Measurements from ENCODE around the gene TREH. TPM values are rescaled to one million over a fixed set of nuclear protein-coding genes. Genes with fewer than 3 reads are reported as not detected.
A peak's percentile ranks its signal among the peaks of the same experiment; 100 is the strongest.

The TREH gene
- polyA plus RNA-seq, 3 donors: not detected

GRCh38 chr11:118622376-118623268 is 56.8 kb downstream of the TREH start:
- DNase-seq: no peak
- H3K4me1 ChIP-seq (ENCODE audit: control insufficient read depth in 1 of 2, insufficient read depth in 2 of 2, low read length in 2 of 2): peaks cover 14 to 20% of the 10 kb centered on the region in 2 donors
- intact Hi-C loops (cut with micrococcal nuclease): no loop called here
- no peak overlapping the region for H3K27ac ChIP-seq (ENCODE audit: low read depth in 1 of 2, low read length in 2 of 2)
- H3K4me3 ChIP-seq (replicated peaks in 1 of 3; ENCODE audit: low read depth in 2 of 3, low read length in 3 of 3): no peak overlapping the region
- H3K4me3 Mint-ChIP-seq: no peak overlapping the region
- peaks cover 18 to 31% (median 24%) of the 10 kb centered on the region in 3 donors for H3K27me3 Mint-ChIP-seq (ENCODE audit: low read depth in 3 of 3)
- H3K27me3 ChIP-seq (ENCODE audit: control insufficient read depth in 2 of 2, insufficient read depth in 2 of 2, low read length in 2 of 2): peaks cover 5 to 14% of the 10 kb centered on the region in 2 donors
- no peak overlapping the region for H2AFZ ChIP-seq (ENCODE audit: insufficient read depth, low read depth, low read length, poor library complexity, severe bottlenecking)
- H3K36me3 ChIP-seq (replicated peaks in 1 of 2; ENCODE audit: control insufficient read depth in 1 of 2, insufficient read depth in 2 of 2, low read length in 2 of 2): no peaks in the 10 kb centered on the region
- TF ChIP-seq CTCF (IDR thresholded peaks at IDR 0.05): no peak
- peaks cover 24% of the 10 kb centered on the region for H3K4me1 Mint-ChIP-seq
- 87% methylated on average over 6 of the region's 9 CpGs for WGBS (ENCODE audit: insufficient coverage)
- no peak overlapping the region for H3K4me2 ChIP-seq (replicated peaks; ENCODE audit: extremely low read depth, low read length, poor library complexity, severe bottlenecking)
- no peaks in the 10 kb centered on the region for H3K36me3 Mint-ChIP-seq
- no peak overlapping the region for H3K9ac ChIP-seq (ENCODE audit: insufficient read depth, low read length, poor library complexity, severe bottlenecking)
- H4K20me1 ChIP-seq (ENCODE audit: insufficient read depth, low read length): no peaks in the 10 kb centered on the region
- peak overlapping the region in 1 of 7 donors; percentile 3 for H3K27ac Mint-ChIP-seq
- H3K9me3 Mint-ChIP-seq: peaks cover 0 to 4% (median 0%) of the 10 kb centered on the region in 7 donors
- no peaks in the 10 kb centered on the region for H3K79me2 ChIP-seq (ENCODE audit: insufficient read depth, low read length)
- H3K9me3 ChIP-seq (replicated peaks in 1 of 2; ENCODE audit: control insufficient read depth in 1 of 2, insufficient read depth in 1 of 2, low read length in 2 of 2): no peaks in the 10 kb centered on the region

- peaks cover 0 to 4% (median 0%) of the 10 kb centered on the region in 7 donors for H3K9me3 Mint-ChIP-seq
- Histone ChIP-seq H3K79me2 (ENCODE audit: insufficient read depth, low read length) (no peaks in the 10 kb centered on the region), H3K4me1 (ENCODE audit: control insufficient read depth in 1 of 2, insufficient read depth in 2 of 2, low read length in 2 of 2) (peaks cover 14 to 20% of the 10 kb centered on the region in 2 donors), H3K4me3 (replicated peaks in 1 of 3; ENCODE audit: low read depth in 2 of 3, low read length in 3 of 3) (peak overlapping the region in 1 of 3 experiments; percentile 66), H3K4me2 (replicated peaks; ENCODE audit: extremely low read depth, low read length, poor library complexity, severe bottlenecking) (peak overlapping the region; percentile 74), H3K27ac (ENCODE audit: low read depth in 1 of 2, low read length in 2 of 2) (no peak overlapping the region), H3K9ac (ENCODE audit: insufficient read depth, low read length, poor library complexity, severe bottlenecking) (peak overlapping the region; percentile 47), H3K27me3 (ENCODE audit: control insufficient read depth in 2 of 2, insufficient read depth in 2 of 2, low read length in 2 of 2) (peaks cover 5 to 14% of the 10 kb centered on the region in 2 donors), H3K36me3 (replicated peaks in 1 of 2; ENCODE audit: control insufficient read depth in 1 of 2, insufficient read depth in 2 of 2, low read length in 2 of 2) (no peaks in the 10 kb centered on the region), H3K9me3 (replicated peaks in 1 of 2; ENCODE audit: control insufficient read depth in 1 of 2, insufficient read depth in 1 of 2, low read length in 2 of 2) (no peaks in the 10 kb centered on the region), H2AFZ (ENCODE audit: insufficient read depth, low read depth, low read length, poor library complexity, severe bottlenecking) (peak overlapping the region; percentile 80), H4K20me1 (ENCODE audit: insufficient read depth, low read length) (no peaks in the 10 kb centered on the region)
- intact Hi-C loops (cut with micrococcal nuclease): no loop called here
- H3K27me3 Mint-ChIP-seq (ENCODE audit: low read depth in 3 of 3): peaks cover 20 to 33% (median 24%) of the 10 kb centered on the region in 3 donors
- no CpG with 5 or more reads among the region's 4 CpGs for WGBS (ENCODE audit: insufficient coverage)
- no peak overlapping the region for H3K27ac Mint-ChIP-seq
- no peaks in the 10 kb centered on the region for H3K36me3 Mint-ChIP-seq
- DNase-seq: no peak
- peak overlapping the region; percentile 76 to 88 for H3K4me3 Mint-ChIP-seq
- TF ChIP-seq CTCF (IDR thresholded peaks at IDR 0.05): no peak
- H3K4me1 Mint-ChIP-seq: peaks cover 24% of the 10 kb centered on the region
These were observed 57.6 kb downstream of the TREH start for GRCh38 chr11:118621784-118622375.

All from CD14-positive monocyte (primary cell).